ENCODE data around the gene MTUS2. TPM values are rescaled to one million over a fixed set of nuclear protein-coding genes. Genes with fewer than 3 reads are reported as not detected.

Gene MTUS2
- total RNA-seq, 1 donor from 2014 or later = 0.90 TPM

DNA sequence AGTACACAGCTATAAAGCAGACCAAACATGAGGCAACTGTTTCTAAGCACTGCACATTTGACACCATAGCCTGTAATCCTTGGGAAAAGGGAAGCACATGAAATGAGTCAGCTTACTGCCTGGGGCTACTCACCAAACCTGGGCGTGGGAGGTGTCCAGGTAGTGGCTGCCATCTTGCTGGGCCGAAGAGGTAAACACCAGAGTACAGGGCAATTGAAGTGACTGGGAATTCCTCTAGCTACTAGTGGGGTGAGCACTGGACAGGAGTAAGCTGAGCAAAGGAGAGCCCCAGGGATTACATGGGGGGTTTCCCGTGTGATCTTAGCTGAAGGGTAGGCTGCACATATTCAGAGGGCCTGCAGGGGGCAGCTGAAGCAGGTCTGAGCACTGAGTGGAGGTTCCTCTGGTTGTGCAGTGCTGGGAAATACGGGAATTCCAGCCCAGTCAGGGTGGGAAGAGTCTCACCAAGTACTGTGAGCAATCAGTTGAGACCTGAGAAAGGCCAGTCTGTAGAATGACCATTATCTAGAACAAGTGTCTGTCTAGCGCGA is 634.9 kb downstream of the MTUS2 start:
- DNase-seq (ENCODE audit: low spot score) = no peak
- TF ChIP-seq, protein P1, sequence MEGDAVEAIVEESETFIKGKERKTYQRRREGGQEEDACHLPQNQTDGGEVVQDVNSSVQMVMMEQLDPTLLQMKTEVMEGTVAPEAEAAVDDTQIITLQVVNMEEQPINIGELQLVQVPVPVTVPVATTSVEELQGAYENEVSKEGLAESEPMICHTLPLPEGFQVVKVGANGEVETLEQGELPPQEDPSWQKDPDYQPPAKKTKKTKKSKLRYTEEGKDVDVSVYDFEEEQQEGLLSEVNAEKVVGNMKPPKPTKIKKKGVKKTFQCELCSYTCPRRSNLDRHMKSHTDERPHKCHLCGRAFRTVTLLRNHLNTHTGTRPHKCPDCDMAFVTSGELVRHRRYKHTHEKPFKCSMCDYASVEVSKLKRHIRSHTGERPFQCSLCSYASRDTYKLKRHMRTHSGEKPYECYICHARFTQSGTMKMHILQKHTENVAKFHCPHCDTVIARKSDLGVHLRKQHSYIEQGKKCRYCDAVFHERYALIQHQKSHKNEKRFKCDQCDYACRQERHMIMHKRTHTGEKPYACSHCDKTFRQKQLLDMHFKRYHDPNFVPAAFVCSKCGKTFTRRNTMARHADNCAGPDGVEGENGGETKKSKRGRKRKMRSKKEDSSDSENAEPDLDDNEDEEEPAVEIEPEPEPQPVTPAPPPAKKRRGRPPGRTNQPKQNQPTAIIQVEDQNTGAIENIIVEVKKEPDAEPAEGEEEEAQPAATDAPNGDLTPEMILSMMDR (IDR thresholded peaks at IDR 0.05; ENCODE audit: unreplicated experiment) = no peak
- Mint-ChIP-seq H3K4me1 (ENCODE audit: unreplicated experiment) (no peaks in the 10 kb centered on the region), H3K9me3 (ENCODE audit: unreplicated experiment) (no peaks in the 10 kb centered on the region), H3K36me3 (ENCODE audit: low read depth, unreplicated experiment) (no peaks in the 10 kb centered on the region), H3K4me3 (ENCODE audit: unreplicated experiment) (no peak overlapping the region), H3K27ac (ENCODE audit: unreplicated experiment) (no peak overlapping the region), H3K27me3 (ENCODE audit: unreplicated experiment) (no peaks in the 10 kb centered on the region)

GRCh38 chr13:29456419-29456818 is 636.3 kb downstream of the MTUS2 start:
- DNase-seq (ENCODE audit: low spot score) = no peak
- H3K4me3 Mint-ChIP-seq (ENCODE audit: unreplicated experiment) = no peak overlapping the region
- TF ChIP-seq, protein P1 (IDR thresholded peaks at IDR 0.05; ENCODE audit: unreplicated experiment) = no peak
- H3K36me3 Mint-ChIP-seq (ENCODE audit: low read depth, unreplicated experiment) = no peaks in the 10 kb centered on the region
- H3K4me1 Mint-ChIP-seq (ENCODE audit: unreplicated experiment) = no peaks in the 10 kb centered on the region
- peaks cover 2% of the 10 kb centered on the region for H3K27me3 Mint-ChIP-seq (ENCODE audit: unreplicated experiment)
- H3K9me3 Mint-ChIP-seq (ENCODE audit: unreplicated experiment) = no peaks in the 10 kb centered on the region
- no peak overlapping the region for H3K27ac Mint-ChIP-seq (ENCODE audit: unreplicated experiment)

DNA sequence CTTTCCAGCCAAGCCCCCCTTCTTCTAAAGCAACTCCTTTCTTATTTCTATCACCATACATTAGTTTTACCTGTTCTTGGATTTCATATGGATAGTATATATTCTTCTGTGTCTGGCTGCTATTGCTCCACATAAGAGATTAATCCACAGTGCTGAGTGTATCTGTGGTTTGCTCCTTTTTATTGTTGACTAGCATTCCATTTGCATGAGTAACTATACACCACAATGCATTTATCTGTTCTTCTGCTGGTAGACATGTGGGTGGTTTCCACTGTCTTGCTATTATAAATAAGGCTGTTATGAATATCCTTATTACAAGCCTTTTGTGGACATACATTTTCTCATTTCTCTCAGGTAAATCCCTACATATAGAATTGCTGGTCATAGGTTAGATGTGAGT is 637.2 kb downstream of the MTUS2 start:
- H3K4me1 Mint-ChIP-seq (ENCODE audit: unreplicated experiment) = no peaks in the 10 kb centered on the region
- H3K27ac Mint-ChIP-seq (ENCODE audit: unreplicated experiment) = no peak overlapping the region
- no peak overlapping the region for H3K4me3 Mint-ChIP-seq (ENCODE audit: unreplicated experiment)
- TF ChIP-seq, protein P1 (IDR thresholded peaks at IDR 0.05; ENCODE audit: unreplicated experiment) = no peak
- no peaks in the 10 kb centered on the region for H3K36me3 Mint-ChIP-seq (ENCODE audit: low read depth, unreplicated experiment)
- H3K9me3 Mint-ChIP-seq (ENCODE audit: unreplicated experiment) = no peaks in the 10 kb centered on the region
- no peak for DNase-seq (ENCODE audit: low spot score)
- peaks cover 2% of the 10 kb centered on the region for H3K27me3 Mint-ChIP-seq (ENCODE audit: unreplicated experiment)

GRCh38 chr13:29458419-29458818 is 638.3 kb downstream of the MTUS2 start:
- DNase-seq (ENCODE audit: low spot score) = no peak
- no peaks in the 10 kb centered on the region for H3K9me3 Mint-ChIP-seq (ENCODE audit: unreplicated experiment)
- peaks cover 2% of the 10 kb centered on the region for H3K27me3 Mint-ChIP-seq (ENCODE audit: unreplicated experiment)
- no peaks in the 10 kb centered on the region for H3K36me3 Mint-ChIP-seq (ENCODE audit: low read depth, unreplicated experiment)
- no peak overlapping the region for H3K27ac Mint-ChIP-seq (ENCODE audit: unreplicated experiment)
- TF ChIP-seq, protein P1 (IDR thresholded peaks at IDR 0.05; ENCODE audit: unreplicated experiment) = no peak
- H3K4me3 Mint-ChIP-seq (ENCODE audit: unreplicated experiment) = no peak overlapping the region
- no peaks in the 10 kb centered on the region for H3K4me1 Mint-ChIP-seq (ENCODE audit: unreplicated experiment)

DNA sequence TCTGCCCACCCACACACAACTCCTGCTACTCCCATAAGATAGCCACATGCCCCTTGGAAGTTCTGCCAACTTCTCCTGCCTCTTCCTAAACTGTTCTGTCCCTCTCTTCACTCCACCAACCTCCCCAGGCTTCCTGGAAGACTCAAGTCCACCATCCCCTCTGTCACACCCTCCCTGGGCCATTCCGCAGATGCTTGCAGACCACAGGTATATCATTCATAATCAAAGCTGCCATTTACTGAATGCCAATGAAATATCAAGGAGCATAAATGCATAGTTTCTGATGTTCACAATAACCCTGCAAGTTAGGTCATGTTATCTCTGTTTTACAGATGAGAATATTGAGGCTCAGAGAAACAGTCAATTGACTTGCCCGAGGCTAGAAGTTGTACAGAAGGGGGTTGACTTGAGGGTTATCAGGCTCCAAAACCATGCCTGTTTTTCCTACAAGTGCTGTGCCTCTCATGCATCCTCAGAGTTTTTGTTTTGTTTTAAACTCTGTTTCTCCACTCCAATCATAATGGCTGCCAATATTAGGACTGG is 639.7 kb downstream of the MTUS2 start:
- Mint-ChIP-seq H3K4me3 (ENCODE audit: unreplicated experiment) (no peak overlapping the region), H3K27me3 (ENCODE audit: unreplicated experiment) (peaks cover 2% of the 10 kb centered on the region), H3K27ac (ENCODE audit: unreplicated experiment) (no peak overlapping the region), H3K4me1 (ENCODE audit: unreplicated experiment) (peaks cover 3% of the 10 kb centered on the region), H3K36me3 (ENCODE audit: low read depth, unreplicated experiment) (no peaks in the 10 kb centered on the region), H3K9me3 (ENCODE audit: unreplicated experiment) (no peaks in the 10 kb centered on the region)
- TF ChIP-seq, protein P1 (IDR thresholded peaks at IDR 0.05; ENCODE audit: unreplicated experiment) = no peak
- DNase-seq (ENCODE audit: low spot score) = no peak
